Kidney epithelial cell (primary cell): Measurements from ENCODE around the gene SLC5A12. TPM values are rescaled to one million over a fixed set of nuclear protein-coding genes. Genes with fewer than 3 reads are reported as not detected.

ENCODE experiments used
- DNase-seq: peaks from one replicate; pipeline ENCODE4 v3.0.0-alpha.2; 2010; ENCODE audit warnings: low read depth
- H3K27me3 ChIP-seq: 2 replicates; pipeline ENCODE4 v1.6.0; 2011; ENCODE audit warnings: low read length; ENCODE audit not compliant: control insufficient read depth, insufficient read depth
- H3K36me3 ChIP-seq: 2 replicates; pipeline ENCODE4 v1.5.1; 2011; ENCODE audit warnings: low read length; ENCODE audit not compliant: control insufficient read depth, insufficient read depth
- H3K4me3 ChIP-seq: 2 replicates; pipeline ENCODE4 v1.5.1; 2011; ENCODE audit warnings: low read depth, mild to moderate bottlenecking, control low read depth, low read length
- CTCF ChIP-seq: IDR thresholded peaks from 2 replicates; pipeline ENCODE4 v1.5.1; 2011; ENCODE audit warnings: mild to moderate bottlenecking, moderate library complexity, low read length, control low read depth, inconsistent platforms; ENCODE audit not compliant: insufficient read depth, poor library complexity, severe bottlenecking
- total RNA-seq: library from RNA; depleted of rRNA; stranded (reverse); fragments of >200 nt; gene quantifications from 2 replicates; pipeline ENCODE4 v1.2.3, GENCODE V29; 2015

The SLC5A12 gene
- total RNA-seq, 1 donor from 2014 or later: not detected

GRCh38 chr11:26620282-26621045, 101.4 kb downstream of the SLC5A12 start:
- no peak overlapping the region for H3K4me3 ChIP-seq
- no peaks in the 10 kb centered on the region for H3K36me3 ChIP-seq
- TF ChIP-seq CTCF: no peak
- H3K27me3 ChIP-seq: no peaks in the 10 kb centered on the region
- DNase-seq: no peak

GRCh38 chr11:26618441-26618840, 103.4 kb downstream of the SLC5A12 start:
- H3K36me3 ChIP-seq: no peaks in the 10 kb centered on the region
- H3K27me3 ChIP-seq: no peaks in the 10 kb centered on the region
- TF ChIP-seq CTCF: no peak
- no peak for DNase-seq
- no peak overlapping the region for H3K4me3 ChIP-seq

Other genes starting within 250 kb of the SLC5A12 start
- 0.07 TPM in 1 of 2 replicates, not detected in the other for gene MUC15, start 149.8 kb downstream of the SLC5A12 start, total RNA-seq